Keratinocyte (primary cell): ENCODE measurements around the gene B3GNT8. TPM values are rescaled to one million over a fixed set of nuclear protein-coding genes. Genes with fewer than 3 reads are reported as not detected.

Experiments
- DNase-seq: peaks from one replicate; pipeline ENCODE4 v3.0.0-alpha.2; 2011; ENCODE audit warnings: low read depth, missing footprints, low spot score
- FAIRE-seq: peaks from 2 replicates; lab custom pipeline; 2011; peaks lifted over from hg19 to GRCh38; lab: Jason Lieb, UNC
- H2AFZ ChIP-seq: 2 replicates; pipeline ENCODE4 v1.6.0; 2012; ENCODE audit warnings: low read length, control low read depth, inconsistent platforms; ENCODE audit not compliant: control insufficient read depth
- H3K27ac ChIP-seq: 2 replicates; pipeline ENCODE4 v1.5.1; 2011; ENCODE audit warnings: low read length; ENCODE audit not compliant: control insufficient read depth, insufficient read depth
- H3K27me3 ChIP-seq: 3 replicates; pipeline ENCODE4 v1.6.0; 2011; ENCODE audit warnings: low read length; ENCODE audit not compliant: control insufficient read depth, insufficient read depth; ENCODE audit errors: extremely low read depth
- H3K36me3 ChIP-seq, 2 experiments: 2 replicates in 1 of 2; 3 replicates in 1 of 2; pipeline ENCODE4 v1.5.1; 2011; ENCODE audit warnings: low read length in 2 of 2, mild to moderate bottlenecking in 1 of 2; ENCODE audit not compliant: control insufficient read depth in 2 of 2, insufficient read depth in 2 of 2; ENCODE audit errors: extremely low read depth in 1 of 2
- H3K4me1 ChIP-seq: 3 replicates; pipeline ENCODE4 v1.5.1; 2011; ENCODE audit warnings: low read length; ENCODE audit not compliant: control insufficient read depth, insufficient read depth; ENCODE audit errors: extremely low read depth
- H3K4me2 ChIP-seq: 3 replicates; pipeline ENCODE4 v1.6.0; 2011; ENCODE audit warnings: low read depth, low read length; ENCODE audit not compliant: control insufficient read depth, insufficient read depth; ENCODE audit errors: extremely low read depth
- H3K4me3 ChIP-seq, 3 experiments: fragments of 200-600 bp in 1 of 3; sonication (generic) in 1 of 3; 2 replicates in 2 of 3; 3 replicates in 1 of 3; pipeline ENCODE4 v1.5.1; 2011 to 2016; ENCODE audit warnings: low read length in 3 of 3, mild to moderate bottlenecking in 3 of 3, control low read depth in 2 of 3, inconsistent platforms in 1 of 3, low read depth in 1 of 3, mixed read lengths in 1 of 3, mixed run types in 1 of 3, moderate library complexity in 1 of 3; ENCODE audit not compliant: control insufficient read depth in 2 of 3, insufficient read depth in 2 of 3; ENCODE audit errors: extremely low read depth in 1 of 3
- H3K79me2 ChIP-seq: 2 replicates; pipeline ENCODE4 v1.6.0; 2012; ENCODE audit warnings: low read length; ENCODE audit not compliant: control insufficient read depth, insufficient read depth
- H3K9ac ChIP-seq: 3 replicates; pipeline ENCODE4 v1.6.0; 2011; ENCODE audit warnings: low read length; ENCODE audit not compliant: control insufficient read depth, insufficient read depth; ENCODE audit errors: extremely low read depth
- H3K9me1 ChIP-seq: 3 replicates; pipeline ENCODE4 v1.6.0; 2011; ENCODE audit warnings: low read length; ENCODE audit not compliant: control insufficient read depth, insufficient read depth; ENCODE audit errors: extremely low read depth
- H3K9me3 ChIP-seq: 2 replicates; pipeline ENCODE4 v1.5.1; 2012; ENCODE audit warnings: low read depth, low read length; ENCODE audit not compliant: control insufficient read depth
- H4K20me1 ChIP-seq: 3 replicates; pipeline ENCODE4 v1.6.0; 2011; ENCODE audit warnings: low read length; ENCODE audit not compliant: control insufficient read depth, insufficient read depth; ENCODE audit errors: extremely low read depth
- CTCF ChIP-seq, 3 experiments: IDR thresholded peaks in 1 of 3; conservative IDR thresholded peaks in 1 of 3; optimal IDR thresholded peaks in 1 of 3; 2 replicates in 2 of 3; 3 replicates in 1 of 3; pipeline versions ENCODE3 to v1.5.1; 2011; ENCODE audit warnings: low read length in 3 of 3, mild to moderate bottlenecking in 3 of 3, moderate library complexity in 2 of 3, control low read depth in 1 of 3, inconsistent platforms in 1 of 3; ENCODE audit not compliant: insufficient read depth in 2 of 3; ENCODE audit errors: extremely low read depth in 1 of 3
- EZH2 ChIP-seq: IDR thresholded peaks from one replicate; pipeline ENCODE4 v1.6.1; 2012; ENCODE audit warnings: inconsistent platforms, mild to moderate bottlenecking, low read length, moderate library complexity
- dilution Hi-C: fragments of 300-500 bp; cut with MboI; formaldehyde crosslinking; loops from one replicate; pipeline ENCODE4 v1.7.0; 2020; ENCODE audit warnings: low sequenced_read_pairs; ENCODE audit not compliant: extremely low pct_ligation_motif_present
- polyA plus RNA-seq, 5 experiments: library from polyadenylated mRNA; depleted of rRNA in 3 of 5; stranded (reverse) in 3 of 5; stranded (forward) in 1 of 5; unstranded in 1 of 5; fragments of >200 nt; gene quantifications; 1 replicate in 1 of 5; 2 replicates in 3 of 5; 3 replicates in 1 of 5; pipeline versions ENCODE4 v1.2.1 to v1.2.3, GENCODE V29; 2011 to 2012; ENCODE audit warnings: missing spikeins in 2 of 5, low read depth in 1 of 5, low replicate concordance in 1 of 5

Gene B3GNT8
- polyA plus RNA-seq, 1 donor (not counting 4 experiments of a cell fraction or from before 2014, with no cell fraction given), result 0.97 TPM

- no peak overlapping the region for H3K4me2 ChIP-seq
- no peak overlapping the region for H3K9ac ChIP-seq
- H3K4me1 ChIP-seq, result peaks cover 5% of the 10 kb centered on the region
- no peak for DNase-seq
- no peak for TF ChIP-seq EZH2
- no peak for TF ChIP-seq CTCF (optimal IDR thresholded peaks at IDR 0.05 in 1 of 3, IDR thresholded peaks at IDR 0.05 in 1 of 3, conservative IDR thresholded peaks at IDR 0.05 in 1 of 3; ENCODE audit: extremely low read depth in 1 of 3, insufficient read depth in 2 of 3, low read length in 3 of 3)
- H3K9me3 ChIP-seq, result no peaks in the 10 kb centered on the region
- H3K27me3 ChIP-seq, result no peaks in the 10 kb centered on the region
- no peak overlapping the region for H2AFZ ChIP-seq
- peaks cover 0 to 4% of the 10 kb centered on the region in 2 experiments for H3K36me3 ChIP-seq
- no peak for FAIRE-seq
- no peak overlapping the region for H3K27ac ChIP-seq
- H3K4me3 ChIP-seq, result no peak overlapping the region
- no peaks in the 10 kb centered on the region for H3K9me1 ChIP-seq
- dilution Hi-C loops, result no loop called here
- no peaks in the 10 kb centered on the region for H4K20me1 ChIP-seq
- H3K79me2 ChIP-seq, result no peaks in the 10 kb centered on the region
Observed at GRCh38 chr19:41407271-41407670, 19.9 kb downstream of the B3GNT8 start.

GRCh38 chr19:41405776-41406175, 21.4 kb downstream of the B3GNT8 start:
- dilution Hi-C loops, result no loop called here
- Histone ChIP-seq H3K79me2 (no peaks in the 10 kb centered on the region), H2AFZ (no peak overlapping the region), H3K4me3 (no peak overlapping the region), H3K9me1 (no peaks in the 10 kb centered on the region), H3K9me3 (no peaks in the 10 kb centered on the region), H3K9ac (no peak overlapping the region), H3K27me3 (no peaks in the 10 kb centered on the region), H3K36me3 (peaks cover 0 to 4% of the 10 kb centered on the region in 2 experiments), H3K4me2 (no peak overlapping the region), H3K4me1 (peaks cover 5% of the 10 kb centered on the region), H3K27ac (no peak overlapping the region), H4K20me1 (no peaks in the 10 kb centered on the region)
- DNase-seq (no peak), FAIRE-seq (no peak)
- TF ChIP-seq CTCF (optimal IDR thresholded peaks at IDR 0.05 in 1 of 3, IDR thresholded peaks at IDR 0.05 in 1 of 3, conservative IDR thresholded peaks at IDR 0.05 in 1 of 3; ENCODE audit: extremely low read depth in 1 of 3, insufficient read depth in 2 of 3, low read length in 3 of 3), result no peak
- TF ChIP-seq EZH2, result no peak
